H9 (cell line): ENCODE measurements around the gene IL1RAPL2. TPM values are rescaled to one million over a fixed set of nuclear protein-coding genes. Genes with fewer than 3 reads are reported as not detected.

Experiments
- DNase-seq: peaks from one replicate; pipeline ENCODE4 v3.0.0-alpha.2; 2017
- H2AFZ ChIP-seq: one replicate; pipeline ENCODE4 v1.6.1; 2013; ENCODE audit warnings: mild to moderate bottlenecking, low read length, control low read depth, moderate library complexity
- H2AK5ac ChIP-seq: 2 replicates; pipeline ENCODE4 v1.6.1; 2013; ENCODE audit warnings: low read length, control low read depth, mixed read lengths; ENCODE audit not compliant: insufficient read length
- H2BK120ac ChIP-seq: one replicate; pipeline ENCODE4 v1.6.1; 2013; ENCODE audit warnings: low read depth, mild to moderate bottlenecking, low read length, control low read depth, inconsistent platforms; ENCODE audit not compliant: poor library complexity, severe bottlenecking
- H2BK12ac ChIP-seq: 2 replicates; pipeline ENCODE4 v1.6.1; 2013; ENCODE audit warnings: low read length, control low read depth, mixed read lengths, low read depth; ENCODE audit not compliant: insufficient read length
- H2BK15ac ChIP-seq: 2 replicates; pipeline ENCODE4 v1.6.1; 2013; ENCODE audit warnings: low read depth, low read length, control low read depth
- H2BK20ac ChIP-seq: one replicate; pipeline ENCODE4 v1.6.1; 2013; ENCODE audit warnings: low read depth, mild to moderate bottlenecking, low read length, control low read depth, inconsistent platforms; ENCODE audit not compliant: poor library complexity, severe bottlenecking
- H2BK5ac ChIP-seq: 2 replicates; pipeline ENCODE4 v1.6.1; 2013; ENCODE audit warnings: low read length, control low read depth, mixed read lengths; ENCODE audit not compliant: insufficient read length
- H3K14ac ChIP-seq: 2 replicates; pipeline ENCODE4 v1.6.1; 2013; ENCODE audit warnings: low read length, control low read depth; ENCODE audit not compliant: insufficient read depth
- H3K18ac ChIP-seq: 2 replicates; pipeline ENCODE4 v1.6.1; 2013; ENCODE audit warnings: low read depth, mild to moderate bottlenecking, mixed read lengths, low read length, control low read depth; ENCODE audit not compliant: insufficient read length
- H3K23ac ChIP-seq: 2 replicates; pipeline ENCODE4 v1.6.1; 2013; ENCODE audit warnings: low read length, control low read depth, mixed read lengths, low read depth; ENCODE audit not compliant: insufficient read length
- H3K23me2 ChIP-seq: 2 replicates; pipeline ENCODE4 v1.6.1; 2013; ENCODE audit warnings: low read depth, mild to moderate bottlenecking, mixed read lengths, low read length, control low read depth; ENCODE audit not compliant: insufficient read length, poor library complexity, severe bottlenecking
- H3K27ac ChIP-seq: 2 replicates; pipeline ENCODE4 v1.5.1; 2013; ENCODE audit warnings: low read length, control low read depth, mixed read lengths, low read depth; ENCODE audit not compliant: insufficient read length
- H3K27me3 ChIP-seq: 2 replicates; pipeline ENCODE4 v1.6.1; 2013; ENCODE audit warnings: low read length, control low read depth, inconsistent platforms; ENCODE audit not compliant: insufficient read depth
- H3K4ac ChIP-seq: 2 replicates; pipeline ENCODE4 v1.6.1; 2013; ENCODE audit warnings: low read depth, mild to moderate bottlenecking, control low read depth, inconsistent platforms, low read length, moderate library complexity
- H3K4me1 ChIP-seq: 2 replicates; pipeline ENCODE4 v1.6.1; 2013; ENCODE audit warnings: low read length, control low read depth, inconsistent platforms; ENCODE audit not compliant: insufficient read depth
- H3K4me2 ChIP-seq: 2 replicates; pipeline ENCODE4 v1.6.1; 2013; ENCODE audit warnings: low read length, control low read depth, mixed read lengths; ENCODE audit not compliant: insufficient read length, insufficient read depth
- H3K56ac ChIP-seq: 2 replicates; pipeline ENCODE4 v1.6.1; 2013; ENCODE audit warnings: low read depth, mild to moderate bottlenecking, mixed read lengths, low read length, control low read depth; ENCODE audit not compliant: insufficient read length
- H3K79me1 ChIP-seq: 2 replicates; pipeline ENCODE4 v1.6.1; 2013; ENCODE audit warnings: low read depth, mild to moderate bottlenecking, moderate library complexity, low read length, control low read depth, inconsistent platforms; ENCODE audit not compliant: insufficient read depth, poor library complexity, severe bottlenecking
- H3K79me2 ChIP-seq: 2 replicates; pipeline ENCODE4 v1.6.1; 2013; ENCODE audit warnings: low read length, control low read depth, inconsistent platforms; ENCODE audit not compliant: insufficient read depth
- H3K9ac ChIP-seq: 2 replicates; pipeline ENCODE4 v1.6.1; 2013; ENCODE audit warnings: low read length, control low read depth, mixed read lengths; ENCODE audit not compliant: insufficient read length; ENCODE audit errors: extremely low read depth
- H3K9me3 ChIP-seq: one replicate; pipeline ENCODE4 v1.6.1; 2013; ENCODE audit warnings: low read depth, low read length, inconsistent platforms; ENCODE audit not compliant: control insufficient read depth
- H3T11ph ChIP-seq: one replicate; pipeline ENCODE4 v1.6.1; 2013; ENCODE audit warnings: mild to moderate bottlenecking, low read length, control low read depth, inconsistent platforms
- H4K20me1 ChIP-seq: one replicate; pipeline ENCODE4 v1.6.1; 2013; ENCODE audit not compliant: control insufficient read depth, insufficient read length, insufficient read depth
- H4K5ac ChIP-seq: 2 replicates; pipeline ENCODE4 v1.6.1; 2013; ENCODE audit warnings: low read depth, mild to moderate bottlenecking, mixed read lengths, low read length, control low read depth; ENCODE audit not compliant: insufficient read length
- H4K8ac ChIP-seq: replicated peaks from 2 replicates; pipeline ENCODE4 v1.6.1; 2013; ENCODE audit warnings: low read length, control low read depth, mixed read lengths, low read depth; ENCODE audit not compliant: insufficient read length
- H4K91ac ChIP-seq: 2 replicates; pipeline ENCODE4 v1.6.1; 2013; ENCODE audit warnings: low read depth, mild to moderate bottlenecking, moderate library complexity, mixed read lengths, low read length, control low read depth; ENCODE audit not compliant: insufficient read length
- H3K27ac Mint-ChIP-seq, 3 experiments: 2 replicates in 2 of 3; 3 replicates in 1 of 3; pipeline ENCODE4 v1.8.0; 2020 to 2021; ENCODE audit warnings: mixed read lengths in 3 of 3, mild to moderate bottlenecking in 1 of 3, moderate library complexity in 1 of 3
- H3K27me3 Mint-ChIP-seq: 2 replicates; pipeline ENCODE4 v1.8.0; 2021; ENCODE audit warnings: low read depth, mild to moderate bottlenecking, moderate library complexity, mixed read lengths
- H3K36me3 Mint-ChIP-seq, 3 experiments: 2 replicates in 2 of 3; 3 replicates in 1 of 3; pipeline ENCODE4 v1.8.0; 2020 to 2021; ENCODE audit warnings: low read depth in 3 of 3, mixed read lengths in 3 of 3; ENCODE audit not compliant: insufficient read depth in 1 of 3
- H3K4me1 Mint-ChIP-seq, 2 experiments: 2 replicates each; pipeline ENCODE4 v1.8.0; 2020; ENCODE audit warnings: mixed read lengths in 2 of 2
- H3K4me3 Mint-ChIP-seq, 2 experiments: 2 replicates in 1 of 2; 3 replicates in 1 of 2; pipeline ENCODE4 v1.8.0; 2020 to 2021; ENCODE audit warnings: mild to moderate bottlenecking in 2 of 2, mixed read lengths in 2 of 2, moderate library complexity in 1 of 2
- H3K9me3 Mint-ChIP-seq, 2 experiments: 2 replicates in 1 of 2; 3 replicates in 1 of 2; pipeline ENCODE4 v1.8.0; 2020; ENCODE audit warnings: mild to moderate bottlenecking in 2 of 2, mixed read lengths in 2 of 2, moderate library complexity in 1 of 2
- WGBS: extraction: QIAGEN DNeasy Blood & Tissue Kit; methylation state at CpG from one replicate; pipeline ENCODE4 v1.1.7; 2013; ENCODE audit warnings: missing lambda C conversion rate, low lambda C conversion rate, mixed read lengths; ENCODE audit not compliant: insufficient read length; ENCODE audit errors: extremely low coverage; 5-methylcytosine and 5-hydroxymethylcytosine counted together
- total RNA-seq: library from RNA; stranded (reverse); gene quantifications from 2 replicates; pipeline ENCODE4 v1.2.1, GENCODE V29; 2021
- TF ChIP-seq, protein P1 (sequence below): fragments of 200-600 bp; sonication (generic); conservative IDR thresholded peaks from 3 replicates; pipeline ENCODE4 v1.8.0; 2021; ENCODE audit warnings: antibody characterized with exemption, mild to moderate bottlenecking

The IL1RAPL2 gene
- total RNA-seq, 1 experiment from 2014 or later, result not detected

DNA sequence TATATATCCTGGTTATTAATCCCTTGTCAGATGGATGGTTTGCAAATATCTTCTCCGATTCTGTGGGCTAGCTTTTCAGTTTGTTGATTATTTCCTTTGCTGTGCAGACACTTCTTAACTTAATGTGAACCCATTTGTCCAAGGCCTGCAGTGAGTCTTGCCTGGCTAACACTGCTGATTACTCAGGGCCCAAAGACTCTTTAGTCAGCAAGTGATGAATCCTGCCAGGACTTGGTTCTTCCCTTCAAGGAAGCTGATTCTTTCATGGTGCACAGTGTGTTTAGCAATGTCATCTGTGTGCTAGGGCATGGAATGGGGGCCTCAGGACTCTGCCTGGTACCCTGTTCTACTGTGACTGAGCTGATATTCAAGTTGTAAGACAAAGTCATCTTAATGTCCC lies 736.2 kb downstream of the IL1RAPL2 start:
- Histone ChIP-seq H2BK5ac (no peak overlapping the region), H3K23me2 (no peaks in the 10 kb centered on the region), H3K27ac (no peak overlapping the region), H2BK15ac (no peak overlapping the region), H3K27me3 (no peaks in the 10 kb centered on the region), H3K4ac (no peak overlapping the region), H2BK20ac (no peak overlapping the region), H3K79me2 (no peaks in the 10 kb centered on the region), H2BK120ac (no peak overlapping the region), H3K14ac (no peak overlapping the region), H3K79me1 (no peaks in the 10 kb centered on the region), H3K23ac (no peak overlapping the region), H2AFZ (no peak overlapping the region), H3K4me1 (peaks cover 5% of the 10 kb centered on the region; the same call in 1 of the 2 replicates), H4K8ac (no peak overlapping the region), H3K9ac (no peak overlapping the region), H2AK5ac (no peak overlapping the region), H2BK12ac (no peak overlapping the region), H3K18ac (no peak overlapping the region), H3K4me2 (no peak overlapping the region), H4K20me1 (no peaks in the 10 kb centered on the region), H4K91ac (no peak overlapping the region), H3K9me3 (no peaks in the 10 kb centered on the region), H3T11ph (no peak overlapping the region), H3K56ac (no peak overlapping the region), H4K5ac (no peak overlapping the region)
- no CpG with 5 or more reads among the region's 1 CpG for WGBS
- DNase-seq, result no peak
- peaks cover 4 to 44% of the 10 kb centered on the region in 2 experiments; a peak in 4 of 5 replicates for H3K9me3 Mint-ChIP-seq
- H3K4me1 Mint-ChIP-seq, result peaks cover 21 to 28% of the 10 kb centered on the region in 2 experiments
- TF ChIP-seq, protein P1, sequence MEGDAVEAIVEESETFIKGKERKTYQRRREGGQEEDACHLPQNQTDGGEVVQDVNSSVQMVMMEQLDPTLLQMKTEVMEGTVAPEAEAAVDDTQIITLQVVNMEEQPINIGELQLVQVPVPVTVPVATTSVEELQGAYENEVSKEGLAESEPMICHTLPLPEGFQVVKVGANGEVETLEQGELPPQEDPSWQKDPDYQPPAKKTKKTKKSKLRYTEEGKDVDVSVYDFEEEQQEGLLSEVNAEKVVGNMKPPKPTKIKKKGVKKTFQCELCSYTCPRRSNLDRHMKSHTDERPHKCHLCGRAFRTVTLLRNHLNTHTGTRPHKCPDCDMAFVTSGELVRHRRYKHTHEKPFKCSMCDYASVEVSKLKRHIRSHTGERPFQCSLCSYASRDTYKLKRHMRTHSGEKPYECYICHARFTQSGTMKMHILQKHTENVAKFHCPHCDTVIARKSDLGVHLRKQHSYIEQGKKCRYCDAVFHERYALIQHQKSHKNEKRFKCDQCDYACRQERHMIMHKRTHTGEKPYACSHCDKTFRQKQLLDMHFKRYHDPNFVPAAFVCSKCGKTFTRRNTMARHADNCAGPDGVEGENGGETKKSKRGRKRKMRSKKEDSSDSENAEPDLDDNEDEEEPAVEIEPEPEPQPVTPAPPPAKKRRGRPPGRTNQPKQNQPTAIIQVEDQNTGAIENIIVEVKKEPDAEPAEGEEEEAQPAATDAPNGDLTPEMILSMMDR, result no peak
- no peak overlapping the region for H3K27ac Mint-ChIP-seq
- H3K27me3 Mint-ChIP-seq, result no peaks in the 10 kb centered on the region
- H3K4me3 Mint-ChIP-seq, result no peak overlapping the region
- peaks cover 0 to 18% (median 11%) of the 10 kb centered on the region in 3 experiments; a peak in 6 of 7 replicates for H3K36me3 Mint-ChIP-seq
